ENCODE results near the gene TNPO1. TPM values are rescaled to one million over a fixed set of nuclear protein-coding genes. Genes with fewer than 3 reads are reported as not detected.

TNPO1 gene
- total and polyA plus RNA-seq, 9 of the 15 experiments (the other 6 are each of a cell fraction or from before 2014, with no cell fraction given), result 20.8 to 176 (median 97.9) TPM

DNA sequence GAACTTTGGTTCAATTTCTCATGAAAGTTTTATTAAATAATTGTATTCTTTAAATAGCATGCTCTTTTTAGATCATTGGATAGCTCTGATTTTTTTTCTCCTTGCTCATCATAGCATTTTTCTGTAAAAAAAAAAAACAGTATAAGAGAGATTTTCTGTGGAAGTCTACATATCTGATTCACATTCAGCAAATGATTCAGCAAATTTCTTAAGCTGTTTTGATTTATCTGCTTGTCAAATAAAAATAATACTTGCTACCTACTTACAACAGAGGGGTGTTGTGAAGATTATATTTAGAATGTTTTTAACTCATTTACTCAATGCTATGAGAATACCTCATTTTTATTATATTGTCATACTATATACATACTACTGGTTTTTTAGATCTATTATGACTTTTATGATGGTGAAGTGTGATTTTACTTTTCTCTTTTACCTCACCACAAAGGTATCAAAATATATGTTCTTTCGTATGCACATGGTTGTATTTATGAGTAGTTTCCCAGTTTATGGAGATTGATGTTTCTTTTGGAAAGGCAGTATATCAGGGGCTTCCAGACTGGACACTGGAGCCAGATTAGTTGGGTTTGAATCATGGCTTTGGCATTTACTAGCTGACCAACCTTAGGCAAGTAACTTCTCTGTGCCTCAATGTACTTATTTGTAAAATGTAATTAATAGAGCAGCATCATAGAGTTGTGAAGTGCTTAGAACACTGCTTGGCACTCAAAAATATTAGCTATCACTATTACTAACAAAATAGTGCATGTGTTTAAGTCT, 25.5 kb downstream of the TNPO1 start (continued):
- TF ChIP-seq, protein P1, sequence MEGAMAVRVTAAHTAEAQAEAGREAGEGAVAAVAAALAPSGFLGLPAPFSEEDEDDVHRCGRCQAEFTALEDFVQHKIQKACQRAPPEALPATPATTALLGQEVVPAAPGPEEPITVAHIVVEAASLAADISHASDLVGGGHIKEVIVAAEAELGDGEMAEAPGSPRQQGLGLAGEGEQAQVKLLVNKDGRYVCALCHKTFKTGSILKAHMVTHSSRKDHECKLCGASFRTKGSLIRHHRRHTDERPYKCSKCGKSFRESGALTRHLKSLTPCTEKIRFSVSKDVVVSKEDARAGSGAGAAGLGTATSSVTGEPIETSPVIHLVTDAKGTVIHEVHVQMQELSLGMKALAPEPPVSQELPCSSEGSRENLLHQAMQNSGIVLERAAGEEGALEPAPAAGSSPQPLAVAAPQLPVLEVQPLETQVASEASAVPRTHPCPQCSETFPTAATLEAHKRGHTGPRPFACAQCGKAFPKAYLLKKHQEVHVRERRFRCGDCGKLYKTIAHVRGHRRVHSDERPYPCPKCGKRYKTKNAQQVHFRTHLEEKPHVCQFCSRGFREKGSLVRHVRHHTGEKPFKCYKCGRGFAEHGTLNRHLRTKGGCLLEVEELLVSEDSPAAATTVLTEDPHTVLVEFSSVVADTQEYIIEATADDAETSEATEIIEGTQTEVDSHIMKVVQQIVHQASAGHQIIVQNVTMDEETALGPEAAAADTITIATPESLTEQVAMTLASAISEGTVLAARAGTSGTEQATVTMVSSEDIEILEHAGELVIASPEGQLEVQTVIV (CRISPR knock-in tag; IDR thresholded peaks at IDR 0.05; ENCODE audit: borderline replicate concordance), result no peak
- TF ChIP-seq ZNF316 (IDR thresholded peaks at IDR 0.05), result peak; percentile 68
- peak; percentile 60; the same call in 1 of the 2 replicates for TF ChIP-seq C11orf30 (IDR thresholded peaks at IDR 0.05; ENCODE audit: low read depth)
- TF ChIP-seq ZNF146 (CRISPR knock-in tag; IDR thresholded peaks at IDR 0.05; ENCODE audit: unreplicated experiment), result no peak

- peaks cover 6% of the 10 kb centered on the region; the same call in 2 of the 3 replicates for H3K79me2 ChIP-seq (ENCODE audit: control insufficient read depth, insufficient read depth, low read length)
- H3K4me3 ChIP-seq, result no peak overlapping the region
- H3K27me3 ChIP-seq (ENCODE audit: control insufficient read depth in 2 of 2, insufficient read depth in 2 of 2, low read length in 2 of 2), result no peaks in the 10 kb centered on the region
- no peaks in the 10 kb centered on the region for H3K36me3 ChIP-seq (ENCODE audit: control insufficient read depth, insufficient read depth, low read length)
- H3K4me1 ChIP-seq (replicated peaks in 1 of 2; ENCODE audit: control insufficient read depth in 2 of 2, insufficient read depth in 2 of 2, low read length in 2 of 2), result peaks cover 0 to 12% of the 10 kb centered on the region in 2 experiments; a peak in 2 of 5 replicates
- no TSS peak for BruUV-seq (replicated peaks)
- CTCF ChIA-PET (ENCODE audit: low intra/inter-chr PET ratio), result interaction anchor here (1.1 kb wide), 1 partner anchor 477 kb away, joined by 5 read pairs; no protein-coding TSS in a partner anchor
- in situ Hi-C loops (cut with MboI) (no loop called here), intact Hi-C loops (cut with micrococcal nuclease) (loop anchor here (2.0 to 10.0 kb wide), 3 partner anchors 232 to 476 kb away; no protein-coding TSS in a partner anchor)
- no peaks in the 10 kb centered on the region for H3K9me3 ChIP-seq (replicated peaks; ENCODE audit: control insufficient read depth, insufficient read depth, low read depth, low read length)
- 0 out of 2 replicates have a peak overlapping the region, but pooled peaks have one; percentile 4 for H3K4me2 ChIP-seq (ENCODE audit: insufficient read depth, low read length)
- ATAC-seq (peak; percentile 98), DNase-seq (ENCODE audit: extremely low read depth in 1 of 4, low spot score in 3 of 4) (peak in 2 of 4 experiments; percentile 69 to 77), FAIRE-seq (peak; percentile 82)
- no peaks in the 10 kb centered on the region for H3K9me1 ChIP-seq (ENCODE audit: control insufficient read depth, insufficient read depth, low read length)
- no peaks in the 10 kb centered on the region for H4K20me1 ChIP-seq (replicated peaks; ENCODE audit: control insufficient read depth, insufficient read depth, low read length)
- H2AFZ ChIP-seq (ENCODE audit: low read depth, low read length), result no peak overlapping the region
- POLR2A ChIA-PET, result interaction anchor here (0.6 to 1.3 kb wide), 6 partner anchors 8 to 74 kb away, joined by 3 read pairs; no protein-coding TSS in a partner anchor
- H3K27ac ChIP-seq (ENCODE audit: extremely low read depth, low read depth, low read length), result peak overlapping the region; percentile 16; the same call in 1 of the 3 replicates
- no peak overlapping the region for H3K9ac ChIP-seq (ENCODE audit: insufficient read depth in 1 of 2, low read depth in 2 of 2, low read length in 2 of 2)
- TF ChIP-seq ETS2 (tag; IDR thresholded peaks at IDR 0.05; ENCODE audit: borderline replicate concordance, poor library complexity, severe bottlenecking) (no peak), NR2C1 (IDR thresholded peaks at IDR 0.05) (0 out of 2 replicates have a peak, but pooled peaks have one; percentile 23), NR2C1 (tag; IDR thresholded peaks at IDR 0.05) (peak; percentile 24; the same call in 1 of the 2 replicates), DPF2 (IDR thresholded peaks at IDR 0.05) (peak; percentile 59), RUNX1 (IDR thresholded peaks at IDR 0.05; ENCODE audit: low read depth) (no peak), NR4A1 (CRISPR knock-in tag; IDR thresholded peaks at IDR 0.05) (no peak), NR4A1 (tag; IDR thresholded peaks at IDR 0.05) (no peak), NFE2 (IDR thresholded peaks at IDR 0.05; ENCODE audit: low read depth) (peak; percentile 87), GABPB1 (CRISPR knock-in tag; IDR thresholded peaks at IDR 0.05) (no peak)
- TF ChIP-seq, protein P2, sequence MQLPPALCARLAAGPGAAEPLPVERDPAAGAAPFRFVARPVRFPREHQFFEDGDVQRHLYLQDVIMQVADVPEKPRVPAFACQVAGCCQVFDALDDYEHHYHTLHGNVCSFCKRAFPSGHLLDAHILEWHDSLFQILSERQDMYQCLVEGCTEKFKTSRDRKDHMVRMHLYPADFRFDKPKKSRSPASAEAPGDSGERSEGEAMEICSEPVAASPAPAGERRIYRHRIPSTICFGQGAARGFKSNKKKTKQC (CRISPR knock-in tag; IDR thresholded peaks at IDR 0.05), result no peak
- TF ChIP-seq, protein P3, sequence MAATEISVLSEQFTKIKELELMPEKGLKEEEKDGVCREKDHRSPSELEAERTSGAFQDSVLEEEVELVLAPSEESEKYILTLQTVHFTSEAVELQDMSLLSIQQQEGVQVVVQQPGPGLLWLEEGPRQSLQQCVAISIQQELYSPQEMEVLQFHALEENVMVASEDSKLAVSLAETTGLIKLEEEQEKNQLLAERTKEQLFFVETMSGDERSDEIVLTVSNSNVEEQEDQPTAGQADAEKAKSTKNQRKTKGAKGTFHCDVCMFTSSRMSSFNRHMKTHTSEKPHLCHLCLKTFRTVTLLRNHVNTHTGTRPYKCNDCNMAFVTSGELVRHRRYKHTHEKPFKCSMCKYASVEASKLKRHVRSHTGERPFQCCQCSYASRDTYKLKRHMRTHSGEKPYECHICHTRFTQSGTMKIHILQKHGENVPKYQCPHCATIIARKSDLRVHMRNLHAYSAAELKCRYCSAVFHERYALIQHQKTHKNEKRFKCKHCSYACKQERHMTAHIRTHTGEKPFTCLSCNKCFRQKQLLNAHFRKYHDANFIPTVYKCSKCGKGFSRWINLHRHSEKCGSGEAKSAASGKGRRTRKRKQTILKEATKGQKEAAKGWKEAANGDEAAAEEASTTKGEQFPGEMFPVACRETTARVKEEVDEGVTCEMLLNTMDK (IDR thresholded peaks at IDR 0.05; ENCODE audit: borderline replicate concordance, insufficient read depth, low read depth, low read length, poor library complexity, severe bottlenecking), result no peak
These were observed 26.4 kb downstream of the TNPO1 start for GRCh38 chr5:72842816-72843215.
